ENCODE data around the gene LDLRAP1.

The LDLRAP1 gene

DNA sequence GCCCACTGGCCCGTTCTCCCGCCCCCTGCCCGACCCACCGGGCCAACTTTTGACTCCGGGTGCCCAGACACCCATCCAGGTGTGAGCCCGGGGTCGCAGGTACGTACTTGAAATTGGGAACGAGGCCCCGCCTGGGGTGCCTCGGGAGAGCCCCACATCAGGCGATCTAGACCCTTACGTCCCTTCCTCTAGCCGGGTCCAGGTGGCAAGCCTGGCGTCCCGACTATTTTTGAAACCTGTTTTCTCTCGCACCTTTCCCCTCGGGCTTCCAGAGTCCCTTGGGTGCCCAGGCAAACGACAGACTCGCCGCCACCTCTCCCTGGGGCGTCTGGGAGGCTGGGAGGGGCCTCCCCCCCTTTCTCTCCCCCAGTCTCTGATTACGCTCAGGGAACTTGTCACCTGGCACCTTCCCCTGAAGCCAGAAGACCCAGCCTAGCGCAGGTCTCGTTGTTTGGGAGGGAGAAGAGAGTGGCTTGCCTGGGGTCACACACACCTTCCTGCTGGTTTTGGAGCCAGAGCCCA lies 898 bp downstream of the LDLRAP1 start:
- DNase-seq (ENCODE audit: low read depth) = no peak

DNA sequence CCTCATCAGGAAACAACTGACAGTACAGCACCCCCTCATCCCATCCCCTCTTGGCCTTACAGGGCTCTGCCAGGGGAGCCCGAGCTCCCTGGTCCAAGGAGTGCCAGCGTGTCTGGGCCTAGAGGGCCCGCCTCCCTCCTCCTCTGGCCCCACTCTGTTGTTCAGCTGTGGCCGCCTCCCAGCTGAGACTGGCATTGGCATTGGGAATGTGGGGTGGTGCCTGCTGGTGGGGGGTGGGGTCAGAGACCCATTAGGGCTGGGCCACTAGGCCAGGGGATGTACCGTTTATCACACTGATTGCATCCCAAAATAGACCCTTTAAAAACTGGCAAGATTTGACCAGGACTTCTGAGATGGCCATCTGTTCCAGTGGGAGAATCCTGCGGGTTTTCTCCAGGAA lies 1.4 kb downstream of the LDLRAP1 start:
- no peak for DNase-seq (ENCODE audit: low read depth)

DNA sequence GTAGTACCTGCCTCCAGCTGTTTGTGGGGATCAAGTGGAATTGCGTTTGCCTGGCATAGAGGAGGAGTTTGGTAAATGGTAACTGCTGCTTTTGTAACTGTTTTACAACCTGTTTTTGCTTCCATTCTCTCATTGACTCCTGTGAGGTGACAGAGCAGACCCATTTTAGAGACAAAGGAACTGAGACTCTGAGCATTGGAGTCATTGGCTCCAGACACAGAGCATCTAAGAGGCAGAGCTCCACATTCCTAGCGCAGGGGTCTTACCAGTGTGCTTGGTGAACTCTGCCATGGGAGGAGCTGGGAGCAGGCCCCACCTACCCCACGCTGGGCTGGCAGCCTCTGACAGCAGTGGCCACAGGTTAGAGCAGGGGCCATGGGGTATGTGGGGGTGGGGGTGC lies 2.4 kb downstream of the LDLRAP1 start:
- no peak for DNase-seq (ENCODE audit: low read depth)

DNA sequence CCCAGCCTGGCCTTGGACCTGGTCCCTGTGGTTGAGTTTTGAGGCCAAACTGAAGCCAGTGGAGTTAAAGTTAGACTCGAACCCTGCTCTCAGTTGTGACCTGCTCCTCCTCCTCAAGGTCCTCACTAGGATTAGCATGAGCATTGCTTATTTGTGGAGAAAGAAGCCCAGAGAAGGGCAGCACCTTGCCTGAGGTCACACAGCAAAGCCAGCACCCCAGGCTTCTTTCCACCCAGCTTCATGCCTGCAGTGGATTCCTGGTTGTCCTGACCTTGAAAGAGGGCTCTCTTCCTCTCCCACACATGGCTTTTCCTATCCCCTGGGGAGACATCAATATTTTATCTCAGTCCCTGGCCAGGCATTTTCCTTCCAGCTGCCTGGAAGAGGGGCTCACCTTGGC lies 2.8 kb downstream of the LDLRAP1 start:
- no peak for DNase-seq (ENCODE audit: low read depth)

DNA sequence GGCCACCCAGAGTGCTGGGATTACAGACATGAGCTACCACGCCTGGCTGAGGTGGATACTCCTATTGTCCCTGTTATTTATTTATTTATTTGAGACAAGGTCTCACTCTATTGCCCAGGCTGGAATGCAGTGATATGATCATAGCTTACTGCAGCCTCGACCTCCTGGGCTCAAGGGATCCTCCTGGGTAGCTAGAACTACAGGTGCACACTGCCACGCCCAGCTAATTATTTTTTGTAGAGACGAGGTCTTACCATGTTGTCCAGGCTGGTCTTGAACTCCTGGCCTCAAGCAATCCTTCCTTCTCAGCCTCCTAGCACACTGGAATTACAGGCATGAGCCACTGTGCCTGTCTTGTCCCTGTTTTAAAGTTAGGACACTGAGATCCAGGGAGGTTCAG lies 5.2 kb downstream of the LDLRAP1 start:
- no peak for DNase-seq (ENCODE audit: low read depth)

DNA sequence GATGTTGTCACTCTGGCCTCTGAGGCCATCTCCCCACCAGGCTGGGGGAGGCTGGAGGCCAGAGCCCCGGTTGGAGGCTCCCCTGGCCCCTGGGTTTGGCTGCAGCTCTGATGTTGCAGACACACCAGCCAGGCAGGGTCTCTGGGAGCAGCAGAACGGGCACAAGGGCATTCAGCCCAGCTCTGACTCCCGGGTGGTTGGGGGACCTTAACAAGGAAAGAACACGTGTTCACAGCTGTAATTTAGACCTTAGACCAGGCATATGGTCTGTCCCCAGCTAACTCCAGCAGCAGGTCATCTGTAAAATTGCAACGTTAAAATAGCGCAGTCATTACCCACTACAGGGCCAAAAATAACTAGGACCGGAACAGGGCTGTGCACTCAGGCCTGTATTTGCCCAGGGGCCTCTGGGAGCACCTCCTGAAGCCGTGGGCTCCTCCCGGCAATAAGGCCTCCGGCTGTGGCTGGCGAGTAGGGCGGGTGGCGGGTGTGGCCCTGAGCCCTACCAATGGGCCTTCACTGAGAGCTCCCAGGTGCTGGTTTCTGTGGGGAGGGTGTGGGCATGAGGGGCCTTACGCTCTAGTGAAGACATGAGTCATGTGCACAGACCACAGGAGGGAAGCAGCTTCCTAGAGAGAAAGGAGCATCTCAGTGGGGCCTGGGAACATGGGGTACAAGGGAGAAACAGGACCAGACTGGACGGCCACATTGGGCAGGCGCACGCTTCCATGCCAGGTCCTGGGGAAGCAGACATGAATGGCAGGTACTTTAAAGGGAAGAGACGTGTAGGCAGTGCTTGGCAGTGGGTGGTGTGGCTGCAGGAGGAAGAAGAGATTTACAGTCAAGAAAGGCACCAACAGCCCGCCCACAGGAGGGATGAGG lies 6.1 kb downstream of the LDLRAP1 start:
- DNase-seq (ENCODE audit: low read depth) = no peak

DNA sequence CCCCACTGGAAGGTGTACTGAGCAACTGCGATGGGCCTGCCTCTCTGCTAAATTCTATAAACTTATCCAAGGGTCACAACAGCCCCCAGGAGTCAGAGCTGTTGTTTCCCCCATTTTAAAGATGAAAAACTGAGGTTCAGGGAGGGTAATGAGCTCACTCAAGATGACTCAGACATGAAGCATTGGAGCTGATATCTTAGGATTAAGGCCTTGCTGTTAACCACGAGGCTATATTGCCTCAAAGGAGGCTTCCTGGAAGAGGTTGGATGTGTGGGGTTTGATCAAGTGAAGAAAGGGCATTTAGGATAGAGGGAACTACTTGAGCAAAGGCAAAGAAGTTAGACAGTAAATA lies 6.7 kb downstream of the LDLRAP1 start:
- DNase-seq (ENCODE audit: low read depth) = no peak

DNA sequence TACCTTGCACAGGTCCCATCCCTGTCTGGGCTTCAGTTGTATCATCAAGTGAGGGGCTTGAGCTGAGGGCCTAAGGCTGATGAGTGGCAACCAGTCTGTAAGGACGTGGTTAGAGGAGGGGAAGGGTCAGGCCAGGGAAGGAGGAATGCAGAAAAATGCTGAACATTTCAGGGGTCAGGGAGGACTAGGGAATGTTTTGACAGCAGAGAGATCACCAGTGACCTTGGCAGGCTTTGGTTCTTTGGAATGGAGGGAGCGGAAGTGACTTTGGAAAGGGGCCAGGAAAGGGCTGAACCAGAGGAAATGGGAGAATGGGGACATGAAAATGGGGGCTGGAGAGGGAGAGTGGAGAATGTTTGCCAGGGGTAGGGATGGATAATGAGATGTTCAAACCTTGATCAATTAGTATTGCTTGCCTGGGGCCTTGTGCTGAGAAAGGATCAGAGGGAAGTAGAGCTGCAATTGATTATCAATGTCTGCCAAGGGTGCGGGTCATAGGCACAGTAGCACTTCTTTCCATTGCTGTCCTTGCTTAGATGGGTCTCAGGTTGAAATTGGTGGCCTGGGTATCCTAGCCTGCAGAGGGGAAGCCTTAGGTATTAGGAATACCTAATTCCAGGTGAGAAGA lies 7.4 kb downstream of the LDLRAP1 start:
- no peak for DNase-seq (ENCODE audit: low read depth)

DNA sequence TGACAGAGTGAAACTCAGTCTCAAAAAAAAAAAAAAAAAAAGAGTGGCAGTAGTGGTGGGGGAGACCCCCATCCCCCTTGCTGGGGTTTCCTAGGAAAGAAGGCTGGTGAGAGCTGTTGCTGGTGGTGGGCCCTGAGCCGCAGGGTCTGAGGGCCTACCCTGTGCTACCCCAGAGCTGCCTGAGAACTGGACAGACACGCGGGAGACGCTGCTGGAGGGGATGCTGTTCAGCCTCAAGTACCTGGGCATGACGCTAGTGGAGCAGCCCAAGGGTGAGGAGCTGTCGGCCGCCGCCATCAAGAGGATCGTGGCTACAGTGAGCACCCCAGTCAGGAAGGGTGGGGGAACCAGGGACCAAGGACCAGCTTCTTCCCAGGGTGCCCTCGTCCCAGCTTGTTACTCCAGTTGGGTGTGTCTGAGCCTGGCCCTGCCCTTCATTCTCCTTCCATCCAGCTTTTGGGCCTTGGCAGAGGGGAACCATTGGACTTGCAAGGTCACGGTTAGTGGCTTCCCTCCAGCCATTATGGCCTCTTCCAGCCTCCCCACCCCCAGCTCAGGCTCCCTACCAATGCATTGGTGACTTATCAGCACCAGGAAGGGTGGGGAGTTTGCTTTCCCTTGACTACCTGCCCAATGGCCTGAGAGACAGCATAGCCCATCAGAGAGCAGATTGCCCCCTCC lies 10.5 kb downstream of the LDLRAP1 start:
- DNase-seq (ENCODE audit: low read depth) = no peak

DNA sequence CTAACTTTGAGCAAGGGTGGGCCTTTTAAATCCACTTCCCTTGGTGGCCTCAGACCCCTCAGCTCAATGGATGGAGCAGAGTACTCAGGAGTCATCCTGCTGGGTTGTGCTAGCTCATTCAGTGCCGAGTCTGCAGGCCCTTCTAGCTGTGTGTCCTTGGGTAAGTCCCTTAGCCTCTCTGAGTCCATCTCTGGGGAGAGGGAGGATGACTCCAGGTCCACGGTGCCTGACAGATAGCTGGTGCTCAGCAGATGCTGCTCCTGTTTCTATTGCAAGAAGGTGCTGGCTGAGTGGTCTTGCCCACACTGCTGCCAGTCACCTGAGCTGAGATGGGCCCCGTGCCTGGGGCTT lies 11.0 kb downstream of the LDLRAP1 start:
- DNase-seq (ENCODE audit: low read depth) = no peak

DNA sequence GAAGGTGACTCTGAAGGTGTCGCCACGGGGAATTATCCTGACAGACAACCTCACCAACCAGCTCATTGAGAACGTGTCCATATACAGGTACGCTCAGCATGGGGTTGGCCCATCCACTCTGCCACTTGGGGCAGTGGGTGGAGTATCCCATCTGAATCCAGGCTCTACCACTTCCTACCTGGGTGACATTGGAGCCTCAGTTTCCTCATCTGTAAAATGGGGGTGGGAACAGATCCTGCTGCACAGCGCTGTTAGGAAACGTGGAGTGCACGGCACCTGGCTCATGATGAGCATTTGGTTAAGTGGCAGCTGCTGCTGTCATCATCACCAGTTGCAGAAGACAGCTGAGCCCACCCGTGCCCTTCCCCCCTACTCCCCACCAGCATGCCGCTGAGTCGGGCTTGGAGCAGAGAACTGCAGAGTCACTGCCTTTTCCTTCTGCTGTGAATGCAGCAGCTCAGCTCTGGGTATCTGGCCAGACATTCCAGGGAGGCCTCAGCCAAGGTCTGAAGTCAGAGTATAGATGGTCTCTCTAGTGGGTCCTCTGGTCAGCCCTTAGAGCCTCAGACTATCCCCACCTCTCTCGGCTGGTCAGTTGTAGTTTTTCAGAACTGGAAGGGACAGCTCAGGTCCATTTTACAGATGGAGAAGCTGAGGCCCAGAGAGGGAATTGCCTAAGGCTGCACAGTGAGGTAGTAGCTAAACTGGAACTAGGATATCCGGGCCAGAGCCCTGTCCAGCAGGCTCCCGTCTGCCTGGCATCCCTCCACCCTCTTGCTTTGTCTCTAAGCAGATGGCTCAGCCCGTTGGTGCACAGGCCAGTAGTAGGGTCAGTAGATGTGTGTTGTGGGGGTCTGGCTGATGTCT lies 11.7 kb downstream of the LDLRAP1 start:
- no peak for DNase-seq (ENCODE audit: low read depth)

DNA sequence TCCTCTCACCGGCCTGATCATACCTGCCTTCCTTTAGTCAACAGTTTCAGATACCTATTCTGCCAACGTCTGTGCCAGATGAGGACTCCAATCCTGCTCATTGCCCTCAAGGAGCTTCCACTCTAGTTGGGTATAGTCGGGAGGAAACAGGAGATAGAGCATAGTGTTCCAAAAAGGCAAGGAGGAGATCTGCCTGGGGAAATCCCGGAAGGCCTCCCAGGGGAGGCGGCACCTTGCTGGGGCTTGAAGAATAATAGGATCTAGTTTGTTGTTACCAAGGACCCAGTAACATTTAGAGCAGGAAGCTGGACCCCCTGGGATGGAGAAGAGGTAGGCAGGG lies 12.3 kb downstream of the LDLRAP1 start:
- DNase-seq (ENCODE audit: low read depth) = no peak

DNA sequence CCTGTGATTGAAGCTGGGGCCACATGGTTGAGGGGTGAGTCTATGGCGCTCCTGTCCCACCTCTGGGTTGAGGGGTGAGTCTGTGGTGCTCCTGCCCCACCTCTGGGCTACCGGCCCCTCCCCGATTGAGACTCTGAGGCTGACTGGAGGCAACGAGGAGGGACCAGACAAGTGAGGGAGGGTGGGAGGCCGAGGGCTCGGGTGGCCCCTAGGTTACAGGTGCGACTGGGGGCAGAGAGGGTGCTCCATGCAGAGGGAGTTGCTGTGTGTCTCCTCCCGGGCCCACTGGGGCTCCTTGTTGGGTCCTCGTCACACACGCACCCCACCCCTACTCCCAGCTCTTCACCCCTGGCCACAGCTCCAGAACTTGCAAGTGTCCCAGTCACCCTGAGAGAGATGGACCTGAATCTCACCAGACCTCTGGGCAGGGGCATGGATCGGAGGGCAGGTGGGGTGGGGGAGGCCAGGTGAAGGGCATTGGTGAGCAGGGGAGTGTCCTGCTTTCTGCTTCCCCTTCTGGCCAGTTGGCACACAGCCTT lies 12.8 kb downstream of the LDLRAP1 start:
- DNase-seq (ENCODE audit: low read depth) = no peak

DNA sequence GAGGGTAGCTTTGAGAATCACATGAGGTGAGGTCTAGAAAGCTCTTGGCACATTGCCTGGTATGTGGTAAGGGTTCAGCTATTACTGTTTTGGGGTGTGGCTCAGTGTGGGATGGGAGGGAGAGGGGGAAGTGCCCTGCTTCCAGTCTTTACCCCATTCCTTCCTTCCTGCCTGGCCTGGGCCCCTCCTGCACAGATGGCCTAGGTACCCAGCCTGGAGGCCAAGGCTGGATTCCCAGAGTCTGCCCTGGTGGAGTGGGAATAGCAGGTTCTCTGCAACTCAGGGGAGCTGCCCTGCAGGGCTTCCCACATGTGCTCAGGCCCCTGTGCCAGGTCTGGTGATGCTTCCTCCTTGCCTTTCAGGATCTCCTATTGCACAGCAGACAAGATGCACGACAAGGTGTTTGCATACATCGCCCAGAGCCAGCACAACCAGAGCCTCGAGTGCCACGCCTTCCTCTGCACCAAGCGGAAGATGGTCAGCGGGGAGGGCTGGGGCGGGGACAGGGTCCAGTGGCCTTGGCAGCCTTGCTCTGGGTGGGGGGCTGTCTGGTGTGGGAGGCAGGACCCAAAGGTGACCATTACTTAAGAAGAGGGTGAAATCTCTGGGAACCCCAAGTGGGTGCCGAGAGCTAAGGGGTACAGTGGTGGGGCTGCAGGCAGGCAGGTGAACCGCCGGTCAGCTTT lies 13.5 kb downstream of the LDLRAP1 start:
- no peak for DNase-seq (ENCODE audit: low read depth)

DNA sequence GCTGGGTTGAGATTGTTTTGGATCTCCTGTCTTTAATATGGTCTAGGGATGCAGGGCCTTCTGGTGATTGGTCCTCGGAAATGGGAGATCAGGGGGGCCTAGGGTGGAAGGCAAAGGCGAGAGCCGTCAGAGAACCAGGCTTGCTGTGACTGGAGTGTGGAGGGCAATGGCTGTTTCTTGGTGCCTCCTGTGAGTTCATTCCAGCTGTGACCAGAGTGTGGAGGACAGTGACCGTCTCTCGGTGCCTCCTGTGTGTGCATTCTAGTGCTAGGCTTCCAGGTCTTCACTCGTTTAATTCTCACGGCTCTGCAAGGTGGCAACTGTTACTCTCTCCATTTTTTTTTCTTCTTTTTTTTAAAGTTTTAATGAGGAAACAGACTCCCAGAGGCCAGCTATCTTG lies 14.1 kb downstream of the LDLRAP1 start:
- DNase-seq (ENCODE audit: low read depth) = no peak

DNA sequence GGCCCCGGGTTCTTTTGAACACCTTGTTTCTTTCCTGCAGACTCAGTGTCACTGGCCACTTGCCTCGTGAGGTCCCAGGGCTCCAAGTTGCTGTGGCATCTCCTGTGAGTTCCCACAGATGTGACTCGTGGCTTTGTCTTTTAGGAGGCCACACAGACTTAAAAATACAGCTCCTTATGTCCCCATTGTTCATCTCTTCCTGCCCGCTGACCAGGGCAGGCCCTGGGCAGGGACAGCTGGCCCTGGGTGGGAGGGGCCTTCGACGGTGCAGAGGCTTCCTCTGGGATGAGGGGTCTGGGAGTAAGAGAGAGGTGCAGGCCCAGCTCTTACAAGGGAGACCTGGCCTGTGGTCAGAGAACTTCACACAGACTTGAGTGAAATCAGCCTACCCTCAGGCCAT lies 15.6 kb downstream of the LDLRAP1 start:
- no peak for DNase-seq (ENCODE audit: low read depth)

DNA sequence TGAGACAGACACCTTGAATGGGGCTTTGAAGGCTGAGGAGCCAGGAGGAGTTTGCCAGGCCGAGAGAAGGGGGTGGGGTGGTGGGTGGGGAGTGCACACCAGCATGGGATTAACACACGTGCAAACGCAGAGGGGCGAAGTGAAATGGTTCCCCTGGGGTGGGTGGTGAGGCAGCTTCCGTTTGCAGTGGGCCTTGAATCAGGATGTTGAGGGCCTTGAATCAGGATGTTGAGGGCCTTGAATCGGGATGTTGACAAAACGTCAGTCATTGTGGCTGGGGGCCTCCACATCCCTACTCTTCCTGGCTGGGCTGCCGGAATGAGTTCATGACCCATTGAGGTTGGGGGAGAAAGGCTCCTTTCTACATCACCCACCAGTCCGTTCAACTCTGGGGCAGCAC lies 16.6 kb downstream of the LDLRAP1 start:
- DNase-seq (ENCODE audit: low read depth) = no peak

DNA sequence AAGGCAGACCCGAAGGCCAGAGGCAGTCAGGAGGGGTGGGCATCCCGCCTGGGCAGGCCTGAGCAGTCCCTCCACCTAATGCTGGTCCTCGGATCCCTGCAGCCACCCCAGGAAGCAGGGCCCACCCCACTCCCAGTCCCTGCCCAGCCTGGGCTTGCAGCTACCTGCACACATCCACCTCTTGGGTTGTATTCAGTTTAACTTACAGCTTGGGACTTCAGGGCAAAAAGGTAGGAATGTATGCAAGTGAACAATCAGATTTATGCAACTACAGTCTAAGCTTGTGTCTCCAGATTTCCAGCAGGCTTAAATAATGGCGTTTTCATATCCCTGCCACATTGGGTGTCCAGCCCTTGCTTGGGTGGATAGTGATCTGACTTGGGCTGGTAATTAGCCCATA lies 17.4 kb downstream of the LDLRAP1 start:
- no peak for DNase-seq (ENCODE audit: low read depth)

DNA sequence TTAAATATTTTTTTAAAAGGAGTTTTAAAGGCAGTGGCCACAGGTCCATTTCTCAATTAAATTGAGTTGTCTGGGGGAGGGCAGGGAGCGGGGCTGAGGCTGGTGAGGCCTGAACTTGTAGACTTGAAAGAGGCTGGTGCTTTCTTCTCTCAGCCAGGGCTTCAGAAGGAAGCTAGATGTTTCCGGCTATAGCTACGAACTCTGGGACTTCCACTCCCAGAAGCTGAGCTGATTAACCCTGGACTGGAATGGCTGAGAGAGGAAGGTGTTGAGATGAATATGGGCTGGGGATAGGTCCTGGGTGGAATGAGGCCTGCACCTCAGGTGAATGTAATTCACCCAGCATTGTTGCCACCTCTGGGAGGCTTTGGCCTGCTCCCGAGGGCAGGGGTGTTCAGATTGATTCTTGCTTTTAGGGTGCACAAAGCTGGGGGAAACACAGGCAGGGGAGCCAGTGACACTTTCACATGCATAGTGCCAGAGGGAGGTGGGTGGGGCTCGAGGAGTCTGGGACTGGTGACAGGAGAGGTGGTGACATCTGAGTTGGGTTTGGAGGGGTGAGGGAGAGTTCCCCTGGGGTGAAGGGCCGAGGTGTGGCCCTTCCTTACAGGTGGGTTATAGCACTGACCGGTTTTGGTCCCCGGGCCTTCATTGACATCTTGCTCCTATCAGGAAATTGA lies 18.2 kb downstream of the LDLRAP1 start:
- DNase-seq (ENCODE audit: low read depth) = no peak

DNA sequence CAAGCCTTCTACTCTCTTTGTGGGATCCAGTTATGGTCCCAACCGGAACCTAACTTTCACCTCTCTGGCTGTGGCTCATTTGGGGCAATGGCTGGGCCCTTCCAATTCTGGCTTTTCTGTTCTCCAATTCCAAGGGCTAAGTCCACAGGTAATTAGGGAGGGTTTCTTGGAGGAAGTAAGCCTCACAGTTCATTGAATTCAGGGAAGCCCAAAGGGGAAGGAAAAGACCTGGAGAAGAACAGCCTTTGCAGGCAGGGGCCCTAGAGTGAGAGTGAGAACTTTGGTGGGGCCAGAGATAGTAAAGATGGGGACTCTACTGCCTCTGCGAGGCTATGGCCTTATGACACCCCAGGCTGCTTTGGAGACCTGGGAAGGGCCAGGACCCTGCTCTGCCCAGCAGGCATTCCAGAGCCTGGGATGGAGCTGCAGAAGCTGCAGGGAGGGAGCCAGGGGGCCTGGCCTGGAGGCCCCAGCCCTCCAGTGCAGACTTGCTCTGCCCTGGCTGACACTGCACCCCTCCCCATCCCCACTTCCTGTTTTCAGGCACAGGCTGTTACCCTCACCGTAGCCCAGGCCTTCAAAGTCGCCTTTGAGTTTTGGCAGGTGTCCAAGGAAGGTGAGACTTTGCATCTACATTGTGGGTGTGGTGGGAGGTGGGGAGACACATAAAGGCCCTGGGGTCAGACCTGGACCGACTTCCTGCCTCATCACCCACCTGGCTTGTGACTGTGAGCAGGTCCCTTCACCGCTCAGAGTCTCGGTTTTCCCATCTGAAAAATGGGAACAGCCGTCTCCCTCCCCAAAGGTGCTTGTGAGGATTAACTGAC lies 18.9 kb downstream of the LDLRAP1 start:
- DNase-seq (ENCODE audit: low read depth) = no peak

Data from fibroblast of the conjunctiva (primary cell).